Suppressor macrophage (primary cell): ENCODE data around the gene ZNHIT1.

Source experiments
- DNase-seq, 4 experiments: peaks; one replicate each; pipeline ENCODE4 v3.0.0-alpha.2; 2020 to 2022

Gene ZNHIT1

DNA sequence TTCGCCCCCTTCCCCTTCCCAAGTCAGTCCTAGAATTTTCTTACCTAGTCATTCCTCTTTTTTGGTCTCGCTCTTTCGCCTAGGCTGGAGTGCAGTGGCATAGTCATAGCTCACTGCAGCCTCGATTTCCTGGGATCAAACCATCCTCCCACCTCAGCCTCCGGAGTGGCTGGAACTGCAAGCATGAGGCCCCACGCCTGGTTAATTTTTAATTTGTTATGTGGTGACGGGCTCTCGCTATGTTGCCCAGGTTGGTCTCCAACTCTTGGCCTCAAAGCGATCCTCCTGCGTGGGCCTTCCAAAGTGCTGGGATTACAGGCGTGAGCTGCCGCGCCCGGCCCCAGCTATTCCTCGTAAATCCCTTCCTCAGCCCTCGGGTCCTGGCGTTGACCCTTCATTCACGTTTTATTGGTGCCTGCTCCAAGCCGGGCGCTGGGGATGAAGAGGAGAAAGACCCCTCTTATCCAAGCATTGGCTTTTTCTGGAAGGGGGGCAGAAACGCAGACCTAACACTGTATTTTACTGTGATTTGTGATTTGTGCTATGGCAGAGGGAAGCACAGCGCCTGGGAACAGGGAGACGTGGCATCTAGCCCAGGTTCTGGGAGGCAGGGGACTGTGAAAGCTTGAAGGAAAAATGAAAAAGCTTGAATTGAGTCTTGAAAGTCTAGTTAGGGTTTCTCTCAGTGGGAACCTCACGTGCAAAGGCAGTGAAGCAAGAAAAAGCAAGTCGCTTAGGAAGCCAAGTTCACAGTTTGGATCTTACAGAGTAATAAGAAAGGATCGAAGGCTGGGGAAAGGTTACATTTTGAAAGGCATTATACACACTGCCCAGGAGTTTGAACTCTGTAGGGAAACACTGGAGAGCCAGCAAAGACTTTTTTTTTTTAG lies 516 bp downstream of the ZNHIT1 start:
- peak in 2 of 4 experiments; percentile 17 to 34 for DNase-seq

- no peak for DNase-seq
These were observed 2.3 kb downstream of the ZNHIT1 start for GRCh38 chr7:101220295-101220694.

DNA sequence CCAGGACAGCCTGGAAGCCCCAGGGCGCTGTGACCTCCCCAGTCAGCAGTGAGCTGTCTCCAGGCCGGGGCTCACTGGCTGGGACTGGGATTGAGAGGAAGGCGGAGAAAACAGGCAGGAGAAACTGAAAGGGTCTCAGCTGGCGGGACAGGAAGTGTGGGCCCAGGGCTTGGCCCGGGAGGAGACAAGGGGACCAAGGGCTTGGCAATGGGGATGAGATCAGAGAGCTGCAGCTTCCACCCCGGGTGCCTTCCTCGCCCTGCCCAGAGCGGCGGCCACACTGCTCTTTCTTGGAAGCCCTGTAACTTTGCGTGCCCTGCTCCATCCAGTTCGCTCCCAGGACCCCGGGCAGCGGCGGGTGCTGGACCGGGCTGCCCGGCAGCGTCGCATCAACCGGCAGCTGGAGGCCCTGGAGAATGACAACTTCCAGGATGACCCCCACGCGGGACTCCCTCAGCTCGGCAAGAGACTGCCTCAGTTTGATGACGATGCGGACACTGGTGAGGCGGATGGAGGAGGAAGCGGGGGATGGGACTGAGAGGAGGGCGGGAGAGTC lies 4.4 kb downstream of the ZNHIT1 start:
- DNase-seq: no peak

- no peak for DNase-seq
These were observed 5.6 kb downstream of the ZNHIT1 start for GRCh38 chr7:101223528-101223927.

- no peak for DNase-seq
These were observed 7.7 kb downstream of the ZNHIT1 start for GRCh38 chr7:101225650-101226049.

DNA sequence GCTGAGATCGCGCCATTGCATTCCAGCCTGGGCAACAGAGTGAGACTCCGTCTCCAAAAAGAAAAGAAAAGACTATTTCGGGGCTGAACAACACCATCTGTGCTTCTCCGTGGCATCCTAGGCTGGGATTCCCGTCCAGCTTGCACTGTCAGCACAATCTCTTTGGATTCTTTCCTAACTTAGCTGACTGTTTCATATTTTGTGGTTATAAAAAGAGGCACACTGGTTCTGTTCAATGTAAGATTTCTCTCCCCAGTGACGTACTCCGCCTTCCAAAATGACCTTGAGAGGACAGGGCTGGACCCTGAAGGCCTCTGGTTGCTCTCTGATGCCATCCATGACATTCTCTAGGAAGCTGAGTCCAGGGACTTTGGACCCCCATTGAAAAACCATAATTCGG lies 8.8 kb downstream of the ZNHIT1 start:
- no peak for DNase-seq

- no peak for DNase-seq
These were observed 13.7 kb downstream of the ZNHIT1 start for GRCh38 chr7:101231644-101232043.

DNA sequence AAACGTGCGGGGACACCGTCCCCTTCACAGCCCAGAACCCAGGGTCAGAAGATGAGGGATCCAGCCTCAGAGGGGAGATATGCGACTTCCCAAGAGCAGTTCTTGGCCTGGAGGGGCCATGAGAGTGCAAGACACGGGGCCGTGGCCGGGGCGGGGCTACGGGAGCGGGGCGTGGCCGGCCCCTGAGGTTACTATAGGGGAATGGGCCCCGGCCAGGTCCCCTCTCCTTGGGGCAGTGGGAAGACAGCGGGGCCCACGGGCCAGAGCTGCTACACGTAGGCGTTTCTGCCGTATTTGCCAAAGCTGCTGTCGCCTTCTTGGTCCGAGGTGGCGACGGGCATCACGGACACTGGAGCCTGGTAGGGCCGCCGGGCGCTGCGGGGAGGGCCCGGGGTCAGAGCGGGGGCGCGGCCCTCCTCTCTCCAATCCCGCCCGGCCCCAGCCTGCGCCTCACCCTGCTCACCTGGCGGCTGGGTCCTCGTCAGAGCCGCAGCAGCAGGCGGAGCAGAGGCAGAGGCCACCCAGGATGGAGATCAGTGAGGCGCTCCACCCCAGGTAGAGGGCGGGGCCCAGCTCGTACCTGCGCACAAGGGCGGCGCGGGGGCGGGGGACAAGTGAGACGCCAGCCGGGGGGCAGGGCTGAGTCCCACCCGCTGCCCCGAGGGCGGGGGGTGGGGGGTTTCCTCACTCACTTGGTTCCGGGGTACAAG lies 14.3 kb downstream of the ZNHIT1 start:
- DNase-seq: no peak

DNA sequence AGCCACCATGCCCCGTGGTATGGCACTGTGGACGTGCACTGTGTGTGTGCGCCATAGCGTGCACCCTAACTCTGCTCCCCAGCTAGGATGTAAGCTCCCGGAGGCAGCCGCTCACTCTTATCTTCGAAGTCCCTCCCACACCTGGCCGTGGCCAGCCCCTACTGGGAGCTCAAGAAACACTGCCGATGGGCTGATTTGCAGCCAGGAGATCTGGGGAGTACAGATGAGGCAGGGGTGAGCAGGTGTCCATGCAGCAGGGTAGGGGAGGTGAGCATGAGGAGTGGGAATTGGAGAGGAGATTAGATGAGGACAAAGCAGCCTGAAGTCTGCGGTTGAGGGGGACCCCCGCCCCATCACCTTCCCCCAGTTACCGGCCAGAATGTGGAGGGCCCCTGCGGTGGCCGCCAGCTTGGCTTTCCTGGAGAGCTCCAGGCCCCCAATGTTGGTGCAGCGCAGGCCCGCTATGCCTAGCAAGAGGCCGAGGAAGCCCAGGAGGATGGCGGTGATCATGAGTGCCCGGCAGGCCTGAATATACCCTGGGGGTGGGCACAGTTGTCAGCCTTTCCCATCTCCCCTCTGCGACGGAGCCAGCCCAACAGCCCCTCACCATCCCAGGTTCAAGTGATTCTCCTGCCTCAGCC lies 16.1 kb downstream of the ZNHIT1 start:
- DNase-seq: no peak

- no peak for DNase-seq
These were observed 16.7 kb downstream of the ZNHIT1 start for GRCh38 chr7:101234636-101235035.

GRCh38 chr7:101235050-101235449 lies 17.1 kb downstream of the ZNHIT1 start:
- DNase-seq: peak in 3 of 4 experiments; percentile 47 to 64 (median 50)

- DNase-seq: no peak
These were observed 17.6 kb downstream of the ZNHIT1 start for GRCh38 chr7:101235522-101235921.

GRCh38 chr7:101236292-101236835 lies 18.4 kb downstream of the ZNHIT1 start:
- no peak for DNase-seq

DNA sequence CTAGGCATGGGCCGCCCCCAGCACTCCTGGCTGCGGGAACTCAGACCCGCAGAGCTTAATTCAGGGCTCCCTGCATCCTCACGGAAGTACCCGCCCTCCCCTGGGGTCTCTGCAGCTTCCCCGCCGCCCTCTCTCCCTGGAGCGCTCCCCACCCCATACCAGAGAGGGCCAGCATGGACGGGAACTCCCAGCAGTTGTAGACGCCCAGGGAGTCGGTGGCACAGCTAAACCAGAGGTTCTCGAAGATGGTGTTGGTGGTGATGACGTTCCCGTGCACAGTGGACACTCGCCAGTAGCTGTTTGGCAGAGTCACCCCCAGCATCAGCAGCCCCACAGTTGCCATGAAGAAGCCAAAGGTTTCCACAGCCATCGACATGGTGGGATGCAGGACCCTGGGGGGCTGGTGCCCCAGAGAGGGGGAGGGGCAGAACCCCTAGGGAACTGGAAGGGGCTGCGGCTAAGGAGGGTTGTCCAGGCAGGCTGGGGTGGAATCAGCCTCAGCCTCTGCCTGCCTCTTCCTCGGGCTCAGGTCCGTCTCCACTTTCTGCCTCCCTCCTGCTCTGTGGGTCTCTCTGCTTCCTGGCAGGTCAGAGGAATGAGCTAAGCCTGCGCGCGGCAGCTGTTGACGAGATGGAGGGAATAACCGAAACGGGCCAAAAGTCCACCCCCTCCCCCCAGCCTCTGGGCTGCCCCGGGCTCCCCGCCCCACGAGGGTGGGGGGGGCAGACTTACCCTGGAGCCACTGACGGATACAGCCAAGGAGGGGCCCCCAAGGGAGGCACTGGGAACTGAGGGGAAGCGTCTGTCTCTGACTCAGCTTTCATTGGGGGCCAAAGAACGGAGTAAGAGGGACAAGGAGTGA lies 19.5 kb downstream of the ZNHIT1 start, which contains the start of gene CLDN15:
Gene CLDN15 (minus strand): TSS at position 597 of the 862 bp plus-strand sequence. CDS start 221 bp downstream, at position 376.
- DNase-seq: no peak

GRCh38 chr7:101238226-101239182 lies 20.5 kb downstream of the ZNHIT1 start:
- no peak for DNase-seq

GRCh38 chr7:101239191-101239950 lies 21.4 kb downstream of the ZNHIT1 start:
- peak in 2 of 4 experiments; percentile 12 to 13 for DNase-seq

DNA sequence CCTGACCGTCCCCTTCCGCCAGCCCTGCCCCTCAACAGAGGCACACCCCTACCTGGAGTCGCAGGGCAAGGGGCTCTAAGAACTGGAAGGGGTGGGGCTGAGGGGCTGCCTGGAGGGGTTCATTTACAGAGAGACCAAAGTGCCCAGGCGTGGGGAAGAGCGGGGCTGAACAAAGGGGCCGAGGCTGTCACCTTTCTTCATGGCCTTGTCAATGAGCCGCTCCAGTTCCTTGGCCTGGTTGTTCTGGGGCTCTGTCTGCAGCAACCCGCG lies 21.9 kb downstream of the ZNHIT1 start:
- DNase-seq: no peak

DNA sequence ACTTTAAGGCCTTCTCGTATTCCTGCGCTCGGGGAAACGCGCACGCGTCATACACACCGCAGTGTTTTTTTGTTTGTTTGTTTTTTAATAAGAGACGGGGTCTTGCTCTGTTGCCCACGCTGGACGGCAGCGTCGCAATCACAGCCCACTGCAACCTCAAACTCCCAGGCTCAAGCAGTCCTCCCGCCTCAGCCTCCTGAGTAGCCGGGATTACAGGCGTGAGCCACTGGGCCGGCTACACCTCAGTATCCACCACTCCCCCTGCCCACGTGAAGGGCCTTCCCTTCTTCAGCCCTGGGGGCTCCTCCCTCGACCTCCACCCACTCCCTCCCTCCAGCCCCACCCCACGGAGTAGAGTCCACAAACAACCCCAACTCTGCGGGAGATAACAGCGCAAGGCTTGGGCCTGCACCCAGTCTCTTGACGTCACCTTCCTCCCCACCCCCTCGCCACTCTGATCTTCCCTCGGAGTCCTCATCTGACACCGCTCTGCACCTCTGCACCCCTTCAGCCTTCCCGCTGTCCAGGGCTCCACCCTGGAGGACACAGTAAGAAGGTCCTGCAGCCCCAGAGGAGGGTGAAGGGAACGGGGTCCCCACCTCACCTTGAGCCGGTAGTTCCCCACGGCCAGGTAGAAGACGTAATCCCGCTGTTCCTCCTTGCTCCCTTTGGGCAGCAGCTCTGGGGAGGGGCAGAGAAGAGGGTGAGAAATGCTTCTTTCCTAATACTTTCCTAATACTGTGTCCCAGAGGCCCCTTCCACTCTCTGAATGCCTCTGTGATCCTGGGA lies 22.5 kb downstream of the ZNHIT1 start:
- DNase-seq: no peak

DNA sequence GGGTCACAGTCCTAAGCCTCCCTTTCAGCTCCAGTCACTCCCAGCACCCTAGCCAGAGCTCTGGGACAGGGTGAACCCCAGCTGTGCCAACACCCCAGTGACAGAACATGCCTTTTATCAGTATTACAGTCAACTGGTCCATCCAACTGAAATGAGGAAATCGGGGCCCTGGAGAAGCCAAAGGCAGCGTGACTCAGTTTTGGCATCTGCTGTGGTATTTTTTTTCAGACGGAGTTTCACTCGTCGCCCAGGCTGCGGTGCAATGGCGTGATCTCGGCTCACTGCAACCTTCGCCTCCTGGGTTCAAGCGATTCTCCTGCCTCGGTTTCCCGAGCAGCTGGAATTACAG lies 23.0 kb downstream of the ZNHIT1 start:
- peak; percentile 68 to 84 (median 76) for DNase-seq
